AG04449 (cell line): ENCODE results near the gene SLC66A1.

Source experiments
- CTCF ChIA-PET: fragments of 350-600 bp; formaldehyde crosslinking; extraction: SDS; loops from one replicate; lab custom pipeline; 2021; ENCODE audit warnings: antibody characterized with exemption; lab: Yijun Ruan, JAX
- POLR2A ChIA-PET: fragments of 400-600, 350-600 bp; formaldehyde crosslinking; extraction: SDS; loops from one replicate; lab custom pipeline; 2020; ENCODE audit warnings: antibody characterized with exemption, inconsistent platforms; lab: Yijun Ruan, JAX
- DNase-seq: peaks from one replicate; pipeline ENCODE4 v3.0.0-alpha.2; 2010; ENCODE audit warnings: low read depth, low spot score
- H3K4me3 ChIP-seq: 2 replicates; pipeline ENCODE4 v1.5.1; 2011; ENCODE audit warnings: low read depth, mild to moderate bottlenecking, control low read depth, low read length
- TF ChIP-seq, protein P1 (sequence below): IDR thresholded peaks from one replicate; pipeline ENCODE4 v1.5.1; 2011; ENCODE audit warnings: mild to moderate bottlenecking, moderate library complexity, low read length, control low read depth, inconsistent platforms; ENCODE audit not compliant: insufficient read depth; ENCODE audit errors: missing control alignments

Gene SLC66A1

DNA sequence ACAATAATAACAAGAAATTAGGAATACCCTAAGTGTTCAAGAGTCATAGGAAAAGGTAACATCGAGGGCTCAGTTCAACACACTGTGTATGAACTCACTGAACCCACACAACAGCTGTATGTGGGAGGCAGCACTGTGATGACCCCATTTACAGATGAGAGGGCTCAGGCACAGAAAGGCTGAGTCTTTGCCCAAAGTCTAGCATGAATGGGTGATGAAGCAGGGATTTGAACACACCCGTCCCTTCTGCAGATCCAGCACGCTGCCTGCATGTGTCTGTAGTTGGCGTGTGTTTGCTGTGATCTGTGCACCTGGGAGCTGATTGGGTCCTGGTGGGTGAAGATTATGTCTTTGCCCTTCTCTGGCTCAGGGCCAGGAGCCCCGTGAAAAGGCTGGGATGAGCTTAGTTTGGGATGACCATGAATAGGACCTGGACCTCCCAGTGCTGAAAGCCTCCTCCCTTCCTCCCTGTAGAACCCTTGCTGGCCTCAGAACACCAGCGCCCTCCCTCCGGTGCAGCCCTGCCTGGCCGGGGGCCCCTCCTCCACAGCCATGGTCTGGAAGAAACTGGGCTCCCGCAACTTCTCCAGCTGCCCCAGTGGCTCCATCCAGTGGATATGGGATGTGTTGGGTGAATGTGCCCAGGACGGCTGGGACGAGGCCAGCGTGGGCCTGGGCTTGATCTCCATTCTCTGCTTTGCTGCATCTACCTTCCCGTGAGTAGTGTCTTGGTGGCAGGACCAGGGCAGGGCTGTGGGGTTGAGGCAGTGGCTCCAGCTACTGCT, 5.2 kb downstream of the SLC66A1 start:
- H3K4me3 ChIP-seq, result no peak overlapping the region
- DNase-seq, result no peak
- POLR2A ChIA-PET, result no interaction called here
- TF ChIP-seq, protein P1, sequence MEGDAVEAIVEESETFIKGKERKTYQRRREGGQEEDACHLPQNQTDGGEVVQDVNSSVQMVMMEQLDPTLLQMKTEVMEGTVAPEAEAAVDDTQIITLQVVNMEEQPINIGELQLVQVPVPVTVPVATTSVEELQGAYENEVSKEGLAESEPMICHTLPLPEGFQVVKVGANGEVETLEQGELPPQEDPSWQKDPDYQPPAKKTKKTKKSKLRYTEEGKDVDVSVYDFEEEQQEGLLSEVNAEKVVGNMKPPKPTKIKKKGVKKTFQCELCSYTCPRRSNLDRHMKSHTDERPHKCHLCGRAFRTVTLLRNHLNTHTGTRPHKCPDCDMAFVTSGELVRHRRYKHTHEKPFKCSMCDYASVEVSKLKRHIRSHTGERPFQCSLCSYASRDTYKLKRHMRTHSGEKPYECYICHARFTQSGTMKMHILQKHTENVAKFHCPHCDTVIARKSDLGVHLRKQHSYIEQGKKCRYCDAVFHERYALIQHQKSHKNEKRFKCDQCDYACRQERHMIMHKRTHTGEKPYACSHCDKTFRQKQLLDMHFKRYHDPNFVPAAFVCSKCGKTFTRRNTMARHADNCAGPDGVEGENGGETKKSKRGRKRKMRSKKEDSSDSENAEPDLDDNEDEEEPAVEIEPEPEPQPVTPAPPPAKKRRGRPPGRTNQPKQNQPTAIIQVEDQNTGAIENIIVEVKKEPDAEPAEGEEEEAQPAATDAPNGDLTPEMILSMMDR, result no peak
- CTCF ChIA-PET, result interaction anchor here (0.8 to 1.1 kb wide), 2 partner anchors 14 to 334 kb away, joined by 3 to 5 read pairs; no protein-coding TSS in a partner anchor

DNA sequence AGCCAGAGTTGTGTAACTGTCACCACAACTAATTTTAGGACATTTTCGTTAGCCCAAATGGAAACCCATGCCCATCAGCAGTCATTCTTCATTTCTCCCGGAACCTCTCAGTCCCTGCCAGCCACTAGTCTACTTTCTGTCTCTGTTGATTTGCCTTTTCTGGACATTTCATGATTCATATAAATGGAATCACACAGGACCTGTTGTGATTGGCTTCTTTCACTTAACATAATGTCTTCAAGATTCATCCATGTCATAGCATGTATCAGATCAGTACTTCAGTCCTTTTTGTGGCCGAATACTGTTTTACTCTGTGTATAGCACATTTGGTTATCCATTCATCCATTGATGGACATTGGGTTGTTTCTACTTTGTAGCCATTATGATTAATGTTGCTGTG, 7.1 kb downstream of the SLC66A1 start:
- DNase-seq, result no peak
- ChIA-PET POLR2A (interaction anchor here (0.7 kb wide), 1 partner anchor 16 kb away, joined by 4 read pairs; no protein-coding TSS in a partner anchor), CTCF (interaction anchor here (1.4 kb wide), 1 partner anchor 22 kb away, joined by 3 read pairs; no protein-coding TSS in a partner anchor)
- TF ChIP-seq, protein P1, result no peak
- no peak overlapping the region for H3K4me3 ChIP-seq

DNA sequence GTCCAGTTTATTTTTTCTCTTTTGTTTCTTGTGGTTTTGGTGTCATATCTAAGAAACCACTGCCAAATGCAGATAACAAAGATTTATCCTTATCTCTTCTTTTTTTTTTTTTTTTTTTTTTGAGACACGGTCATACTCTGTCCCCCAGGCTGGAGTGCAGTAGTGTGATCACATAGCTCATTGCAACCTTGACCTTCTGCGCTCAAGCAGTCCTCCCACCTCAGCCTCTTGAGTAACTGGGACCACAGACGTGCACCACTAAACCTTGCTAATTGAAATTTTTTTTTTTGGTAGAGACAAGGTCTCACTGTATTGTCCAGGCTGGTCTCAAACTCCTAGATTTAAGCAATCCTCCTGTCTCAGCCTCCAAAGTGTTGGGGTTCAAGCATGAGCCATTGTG, 8.9 kb downstream of the SLC66A1 start:
- DNase-seq, result no peak
- ChIA-PET CTCF (no interaction called here), POLR2A (no interaction called here)
- TF ChIP-seq, protein P1, result no peak
- H3K4me3 ChIP-seq, result no peak overlapping the region

DNA sequence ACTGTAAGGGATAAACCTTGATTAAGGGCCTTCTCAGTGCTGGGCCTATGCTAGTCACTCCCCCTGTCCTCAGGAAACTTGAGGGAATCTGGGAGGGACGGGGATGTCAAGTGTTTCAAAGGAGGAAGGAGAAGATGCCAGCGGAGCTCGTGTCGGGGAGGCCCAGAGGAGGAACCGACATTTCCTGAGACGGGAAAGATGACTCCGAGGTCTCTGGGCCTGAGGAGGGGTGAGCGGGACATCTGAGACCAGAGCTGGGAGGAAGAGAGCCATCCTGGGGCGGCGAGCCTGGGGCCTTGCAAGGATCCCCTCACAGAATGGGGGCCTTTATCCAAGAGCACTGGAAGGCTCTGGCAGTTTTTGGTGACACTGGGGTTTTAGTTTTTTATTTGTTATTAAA, 10.4 kb downstream of the SLC66A1 start:
- no peak for DNase-seq
- H3K4me3 ChIP-seq, result no peak overlapping the region
- TF ChIP-seq, protein P1, result no peak
- CTCF ChIA-PET, result interaction anchor here (1.4 kb wide), 1 partner anchor 9 kb away, joined by 3 read pairs; no protein-coding TSS in a partner anchor
- POLR2A ChIA-PET, result no interaction called here

DNA sequence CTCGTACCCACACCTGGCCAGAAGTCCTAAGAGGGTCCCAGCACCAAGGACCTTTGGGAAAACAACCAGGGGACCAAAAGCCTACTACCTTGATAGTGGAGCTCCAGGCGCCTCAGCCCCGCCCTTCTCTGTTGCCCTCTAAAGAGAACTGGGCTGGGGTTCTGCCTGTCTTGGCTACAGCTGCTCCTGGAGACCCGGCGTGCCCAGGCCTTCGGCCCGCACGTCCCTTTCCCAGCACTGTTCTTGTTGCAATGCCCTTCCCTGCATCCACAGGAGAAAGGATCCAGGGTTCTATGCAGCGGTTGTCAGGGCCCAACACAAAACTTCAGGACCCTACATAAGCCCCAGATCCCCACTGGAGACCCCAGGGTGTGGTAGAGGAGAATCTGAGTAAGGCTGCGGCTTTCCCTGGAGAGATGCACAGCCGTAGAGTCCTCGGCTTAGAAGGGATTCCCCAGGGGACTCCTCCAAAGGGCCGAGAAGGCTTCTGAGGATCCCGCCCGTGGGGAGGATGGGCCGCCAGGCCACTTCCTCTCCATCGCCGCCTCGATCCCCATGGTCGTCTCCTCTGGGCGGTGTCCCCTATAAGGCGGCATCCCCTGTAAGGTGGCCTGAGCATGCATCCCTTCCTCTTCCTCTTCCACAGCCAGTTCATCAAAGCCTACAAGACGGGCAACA, 12.0 kb downstream of the SLC66A1 start:
- DNase-seq, result no peak
- TF ChIP-seq, protein P1, result no peak
- H3K4me3 ChIP-seq, result no peak overlapping the region
- POLR2A ChIA-PET, result no interaction called here
- CTCF ChIA-PET, result interaction anchor here (1.4 kb wide), 1 partner anchor 8 kb away, joined by 3 read pairs; no protein-coding TSS in a partner anchor

DNA sequence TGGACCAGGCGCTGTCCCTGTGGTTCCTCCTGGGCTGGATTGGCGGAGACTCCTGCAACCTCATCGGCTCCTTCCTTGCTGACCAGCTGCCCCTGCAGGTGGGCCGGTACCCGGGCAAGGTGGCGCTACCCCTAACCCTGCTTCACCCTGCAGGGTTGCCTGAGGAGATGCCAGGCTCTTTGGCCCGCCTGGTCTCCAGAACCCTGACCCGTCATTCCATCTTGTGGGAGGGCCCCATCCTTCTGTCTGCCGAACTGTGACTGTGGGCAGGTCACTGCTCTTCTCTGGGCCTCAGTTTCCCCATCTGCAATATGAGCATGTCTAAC, 12.5 kb downstream of the SLC66A1 start:
- no peak overlapping the region for H3K4me3 ChIP-seq
- ChIA-PET CTCF (no interaction called here), POLR2A (no interaction called here)
- TF ChIP-seq, protein P1, result no peak
- no peak for DNase-seq
